ENCODE results near the gene SH3BGR.

- no peak for TF ChIP-seq GATA2 (IDR thresholded peaks at IDR 0.05; ENCODE audit: low read depth, low read length)
- no peak for TF ChIP-seq GATA3 (IDR thresholded peaks at IDR 0.05; ENCODE audit: low read depth, low read length)
Measured at GRCh38 chr21:39484711-39485276, 33.0 kb downstream of the SH3BGR start.
